Astrocyte of the spinal cord (primary cell): ENCODE data around the gene TRIM69.
"Not testable (repeated sequence)": the region's sequence is repeated elsewhere in the genome, so short reads cannot be mapped to it uniquely, and the experiment has no call there.

ENCODE experiments used
- DNase-seq: peaks from one replicate; pipeline ENCODE4 v3.0.0; 2011; ENCODE audit warnings: low read depth, low spot score
- H3K4me3 ChIP-seq: 2 replicates; pipeline ENCODE4 v1.5.1; 2011; ENCODE audit warnings: low read depth, mild to moderate bottlenecking, low read length, moderate library complexity
- in situ Hi-C: cut with HindIII; loops from 2 replicates; pipeline ENCODE4 v1.10.0; 2017; ENCODE audit warnings: low sequenced_read_pairs
- TF ChIP-seq, protein P1 (sequence below): IDR thresholded peaks from 2 replicates; pipeline ENCODE4 v1.5.1; 2012; ENCODE audit warnings: low read depth, mild to moderate bottlenecking, low read length, inconsistent platforms

Gene TRIM69

DNA sequence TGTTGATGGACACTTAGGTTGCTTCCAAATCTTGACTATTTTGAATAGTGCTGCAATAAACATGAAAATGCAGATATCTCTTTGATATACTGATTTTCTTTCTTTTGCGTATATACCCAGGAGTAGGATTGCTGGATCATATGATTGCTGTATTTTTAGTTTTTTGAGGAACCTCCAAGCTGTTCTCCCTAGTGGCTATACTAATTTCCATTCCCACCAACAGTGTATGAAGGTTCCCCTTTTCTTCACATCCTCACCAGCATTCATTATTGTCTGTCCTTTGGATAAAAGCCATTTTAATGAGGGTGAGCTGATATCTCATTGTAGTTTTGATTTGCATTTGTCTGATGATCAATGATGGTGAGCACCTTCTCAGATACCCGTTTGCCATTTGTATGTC lies 37.7 kb upstream of the TRIM69 start:
- in situ Hi-C loops, result no loop called here
- no peak for DNase-seq
- TF ChIP-seq, protein P1, sequence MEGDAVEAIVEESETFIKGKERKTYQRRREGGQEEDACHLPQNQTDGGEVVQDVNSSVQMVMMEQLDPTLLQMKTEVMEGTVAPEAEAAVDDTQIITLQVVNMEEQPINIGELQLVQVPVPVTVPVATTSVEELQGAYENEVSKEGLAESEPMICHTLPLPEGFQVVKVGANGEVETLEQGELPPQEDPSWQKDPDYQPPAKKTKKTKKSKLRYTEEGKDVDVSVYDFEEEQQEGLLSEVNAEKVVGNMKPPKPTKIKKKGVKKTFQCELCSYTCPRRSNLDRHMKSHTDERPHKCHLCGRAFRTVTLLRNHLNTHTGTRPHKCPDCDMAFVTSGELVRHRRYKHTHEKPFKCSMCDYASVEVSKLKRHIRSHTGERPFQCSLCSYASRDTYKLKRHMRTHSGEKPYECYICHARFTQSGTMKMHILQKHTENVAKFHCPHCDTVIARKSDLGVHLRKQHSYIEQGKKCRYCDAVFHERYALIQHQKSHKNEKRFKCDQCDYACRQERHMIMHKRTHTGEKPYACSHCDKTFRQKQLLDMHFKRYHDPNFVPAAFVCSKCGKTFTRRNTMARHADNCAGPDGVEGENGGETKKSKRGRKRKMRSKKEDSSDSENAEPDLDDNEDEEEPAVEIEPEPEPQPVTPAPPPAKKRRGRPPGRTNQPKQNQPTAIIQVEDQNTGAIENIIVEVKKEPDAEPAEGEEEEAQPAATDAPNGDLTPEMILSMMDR, result no peak
- no peak overlapping the region for H3K4me3 ChIP-seq

DNA sequence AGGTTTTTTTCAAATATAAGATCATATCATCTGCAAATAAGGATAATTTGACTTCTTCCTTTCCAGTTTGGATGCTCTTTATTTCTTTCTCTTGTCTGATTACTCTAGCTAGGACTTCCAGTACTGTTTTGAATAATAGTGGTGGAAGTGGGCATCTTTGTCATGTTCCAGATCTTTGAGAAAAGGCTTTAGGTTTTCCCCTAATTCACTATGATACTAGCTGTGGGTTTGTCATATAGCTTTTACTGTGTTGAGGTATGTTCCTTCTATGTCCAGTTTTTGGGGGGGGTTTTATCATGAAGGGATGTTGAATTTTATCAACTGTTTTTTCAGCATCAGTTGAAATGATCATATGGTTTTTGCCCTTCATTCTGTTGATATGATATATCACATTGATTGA lies 35.7 kb upstream of the TRIM69 start:
- DNase-seq, in situ Hi-C loops, H3K4me3 ChIP-seq: not testable (repeated sequence)

DNA sequence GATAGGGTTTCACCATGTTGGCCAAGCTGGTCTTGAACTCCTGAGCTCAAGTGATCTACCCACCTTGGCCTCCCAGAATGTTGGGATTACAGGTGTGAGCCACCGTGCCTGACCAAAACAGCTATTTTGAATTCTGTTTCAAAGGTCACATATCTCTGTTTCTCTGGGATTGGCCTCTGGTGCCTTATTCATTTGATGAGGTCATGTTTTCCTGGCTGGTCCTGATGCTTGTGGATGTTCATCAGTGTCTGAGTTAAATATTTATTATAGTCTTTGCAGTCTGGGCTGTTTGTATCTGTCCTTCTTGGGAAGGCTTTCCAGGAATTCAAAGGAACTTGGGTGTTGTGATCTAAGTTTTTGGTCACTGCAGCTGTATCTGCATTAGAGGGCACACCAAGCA lies 30.3 kb upstream of the TRIM69 start:
- TF ChIP-seq, protein P1, result no peak
- DNase-seq, result no peak
- in situ Hi-C loops, result no loop called here
- H3K4me3 ChIP-seq, result no peak overlapping the region

DNA sequence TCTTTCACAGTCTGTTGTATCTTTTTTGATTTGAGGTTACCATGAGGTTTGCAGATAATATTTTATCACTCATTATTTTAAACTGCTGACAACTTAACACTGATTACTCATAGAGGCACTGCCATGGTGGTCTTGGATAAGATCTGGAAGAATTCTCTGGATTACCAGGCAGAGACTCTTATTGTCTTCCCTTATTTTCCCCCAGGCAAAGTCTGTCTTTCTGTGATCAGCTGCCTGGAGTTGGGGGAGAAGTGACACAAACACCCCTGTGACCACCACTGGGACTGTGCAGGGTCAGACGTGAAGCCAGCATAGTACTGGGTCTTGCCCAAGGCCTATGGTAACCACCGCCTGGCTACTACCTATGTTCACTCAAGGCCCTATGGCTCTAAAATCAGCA lies 29.9 kb upstream of the TRIM69 start:
- H3K4me3 ChIP-seq, result no peak overlapping the region
- no peak for DNase-seq
- in situ Hi-C loops, result no loop called here
- TF ChIP-seq, protein P1, result no peak

DNA sequence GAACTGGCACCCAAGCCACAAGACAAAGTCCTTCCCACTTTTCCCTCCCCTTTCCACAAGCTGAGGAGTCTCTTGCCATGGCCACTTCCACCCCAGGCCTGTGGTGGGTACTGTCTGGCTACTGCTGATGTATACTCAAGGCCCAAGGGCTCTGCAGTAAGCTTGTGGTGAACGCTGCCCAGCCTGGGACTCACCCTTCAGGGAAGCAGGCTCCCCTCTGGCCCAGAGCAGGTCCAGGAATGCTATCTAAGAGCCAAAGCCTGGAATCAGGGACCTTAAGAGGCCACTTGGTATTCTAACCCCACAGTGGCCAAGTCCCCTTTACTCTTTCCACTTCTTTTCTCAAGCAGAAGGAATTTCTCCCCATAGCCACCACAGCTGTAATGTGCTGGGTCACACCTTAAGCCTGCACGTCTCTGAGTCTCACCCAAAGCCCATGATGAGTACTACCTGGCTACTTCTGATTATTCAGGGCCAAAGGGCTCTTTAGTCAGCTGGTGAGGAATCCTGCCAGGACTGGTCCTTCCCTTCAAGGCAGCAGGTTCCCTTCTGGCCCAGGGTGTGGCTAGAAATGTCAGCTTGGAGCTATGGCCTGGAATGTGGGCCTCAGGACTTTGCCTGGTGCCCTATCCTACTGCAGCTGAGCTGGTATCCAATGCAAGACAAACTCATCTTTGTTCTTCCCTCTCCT lies 29.2 kb upstream of the TRIM69 start:
- H3K4me3 ChIP-seq, result no peak overlapping the region
- TF ChIP-seq, protein P1, result no peak
- no peak for DNase-seq
- in situ Hi-C loops, result no loop called here

DNA sequence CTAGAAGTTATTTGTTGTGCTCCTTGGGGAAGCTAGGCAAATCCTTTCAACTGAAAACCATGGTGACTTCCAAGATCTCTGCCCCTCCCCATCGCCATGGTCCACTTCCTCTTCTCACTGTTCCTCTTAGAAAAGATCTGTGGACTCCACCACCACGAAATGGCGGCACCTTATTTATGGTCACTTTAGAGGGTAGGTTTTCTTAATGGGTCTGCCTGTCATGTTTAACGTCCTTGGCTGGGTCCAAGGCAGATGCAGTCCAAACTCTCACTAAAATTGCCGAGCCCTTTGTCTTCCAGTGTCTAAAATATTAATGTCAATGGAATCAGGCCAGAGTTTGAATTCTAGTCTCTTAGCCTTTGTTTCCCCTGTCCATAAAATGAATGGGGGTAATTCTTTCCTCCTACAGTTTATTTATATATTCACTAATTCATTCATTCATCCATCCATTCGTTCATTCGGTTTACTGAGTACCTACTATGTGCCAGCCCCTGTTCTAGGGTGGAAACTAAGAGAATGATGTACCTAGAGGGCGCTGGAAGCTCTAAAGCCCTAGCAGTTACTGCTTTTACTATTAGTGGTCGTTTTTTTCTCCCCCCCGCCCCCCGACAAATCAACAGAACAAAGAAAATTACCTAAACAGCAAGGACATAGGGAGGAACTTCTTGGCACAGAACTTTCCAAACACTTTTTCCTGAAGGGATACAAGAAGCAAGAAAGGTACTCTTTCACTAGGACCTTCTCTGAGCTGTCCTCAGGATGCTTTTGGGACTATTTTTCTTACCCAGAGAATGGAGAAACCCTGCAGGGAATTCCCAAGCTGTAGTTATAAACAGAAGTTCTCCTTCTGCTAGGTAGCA lies 25.9 kb upstream of the TRIM69 start:
- in situ Hi-C loops, result no loop called here
- DNase-seq, result peak; percentile 43
- TF ChIP-seq, protein P1, result peak; percentile 52
- H3K4me3 ChIP-seq, result peak overlapping the region; percentile 96
